ENCODE data around the gene LRRC63.

GRCh38 chr13:46324976-46325375 lies 113.2 kb downstream of the LRRC63 start:
- TF ChIP-seq MAZ (IDR thresholded peaks at IDR 0.05; ENCODE audit: borderline replicate concordance, low read depth, low read length), result no peak
- TF ChIP-seq POLR2A (IDR thresholded peaks at IDR 0.05; ENCODE audit: low read depth, low read length), result no peak
- TF ChIP-seq RFX5 (IDR thresholded peaks at IDR 0.05; ENCODE audit: low read depth, low read length), result no peak
- TF ChIP-seq CTCF (conservative IDR thresholded peaks at IDR 0.05; ENCODE audit: low read depth, low read length), result no peak
- TF ChIP-seq NFE2L2 (IDR thresholded peaks at IDR 0.05; ENCODE audit: low read depth, low read length), result no peak
- TF ChIP-seq MAFK (IDR thresholded peaks at IDR 0.05; ENCODE audit: low read depth, low read length), result no peak
- TF ChIP-seq FOS (IDR thresholded peaks at IDR 0.05; ENCODE audit: low read depth, low read length), result no peak
- no peak for TF ChIP-seq MXI1 (IDR thresholded peaks at IDR 0.05; ENCODE audit: borderline replicate concordance, low read depth, low read length)
- TF ChIP-seq SMC3 (IDR thresholded peaks at IDR 0.05; ENCODE audit: low read depth, low read length), result no peak
- TF ChIP-seq USF2 (IDR thresholded peaks at IDR 0.05; ENCODE audit: low read depth, low read length), result no peak
